GM12878 (cell line): ENCODE results near the gene RALGPS1. TPM values are rescaled to one million over a fixed set of nuclear protein-coding genes. Genes with fewer than 3 reads are reported as not detected.

Experiments used
- ASH2L ChIP-seq: fragments of 300-600, 200-600 bp; sonication (generic); IDR thresholded peaks from 2 replicates; pipeline ENCODE4 v1.6.1; 2017; ENCODE audit warnings: low read depth, mild to moderate bottlenecking, borderline replicate concordance
- EP300 ChIP-seq, 2 experiments: fragments of 150-350 bp in 1 of 2; IDR thresholded peaks; 2 replicates each; pipeline ENCODE4 v1.6.1; 2011 to 2012; ENCODE audit warnings: low read depth in 2 of 2, low read length in 2 of 2, borderline replicate concordance in 1 of 2, improper control_type of control experiment in 1 of 2, inconsistent platforms in 1 of 2; ENCODE audit not compliant: control insufficient read depth in 1 of 2
- FOXK2 ChIP-seq: fragments of 450-650 bp; IDR thresholded peaks from 2 replicates; pipeline ENCODE4 v1.6.1; 2017; ENCODE audit warnings: mild to moderate bottlenecking, moderate library complexity
- MAX ChIP-seq: IDR thresholded peaks from 2 replicates; pipeline ENCODE4 v1.6.1; 2012; ENCODE audit warnings: low read depth, low read length, improper control_type of control experiment
- NFYA ChIP-seq: IDR thresholded peaks from 2 replicates; pipeline ENCODE4 v1.6.1; 2011; ENCODE audit warnings: low read depth, mild to moderate bottlenecking, low read length, improper control_type of control experiment, borderline replicate concordance
- NFYB ChIP-seq: IDR thresholded peaks from 2 replicates; pipeline ENCODE4 v1.6.1; 2011; ENCODE audit warnings: low read depth, mild to moderate bottlenecking, low read length, improper control_type of control experiment, moderate library complexity; ENCODE audit not compliant: insufficient read depth
- PAX8 ChIP-seq: fragments of 450-650 bp; IDR thresholded peaks from 2 replicates; pipeline ENCODE4 v1.6.1; 2017; ENCODE audit warnings: mild to moderate bottlenecking, moderate library complexity
- PKNOX1 ChIP-seq: fragments of 450-650 bp; IDR thresholded peaks from 2 replicates; pipeline ENCODE4 v1.6.1; 2016; ENCODE audit warnings: mild to moderate bottlenecking
- PRDM15 ChIP-seq: fragments of 450-650 bp; formaldehyde crosslinking; IDR thresholded peaks from 2 replicates; pipeline ENCODE4 v1.4.0; 2020; ENCODE audit warnings: mild to moderate bottlenecking, moderate library complexity
- RCOR1 ChIP-seq: conservative IDR thresholded peaks from 2 replicates; pipeline ENCODE4 v1.6.1; 2012; ENCODE audit warnings: low read depth, low read length, improper control_type of control experiment
- ZBTB11 ChIP-seq: fragments of 450-650 bp; formaldehyde crosslinking; IDR thresholded peaks from 2 replicates; pipeline ENCODE4 v1.5.0; 2022; ENCODE audit warnings: mild to moderate bottlenecking, missing genetic modification characterization
- ZBTB4 ChIP-seq: fragments of 450-650 bp; formaldehyde crosslinking; IDR thresholded peaks from 2 replicates; pipeline ENCODE4 v1.4.0; 2022; ENCODE audit warnings: mild to moderate bottlenecking, moderate library complexity
- ZNF24 ChIP-seq: fragments of 450-650 bp; IDR thresholded peaks from 2 replicates; pipeline ENCODE4 v1.6.1; 2017; ENCODE audit warnings: antibody characterized with exemption, mild to moderate bottlenecking
- polyA plus RNA-seq, 11 experiments: library from polyadenylated mRNA; depleted of rRNA in 4 of 11; unstranded in 6 of 11; stranded (reverse) in 5 of 11; fragments of >200 nt; fragmentation: Nextera tagmentation in 4 of 11; fragmentation: Illumina TruSeq in 1 of 11; extraction: Ambion mirVana in 4 of 11; extraction: Trizol in 1 of 11; gene quantifications; 1 replicate in 1 of 11; 2 replicates in 10 of 11; pipeline versions ENCODE4 v1.2.1 to v1.2.3, GENCODE V29; 2011 to 2016; ENCODE audit warnings: inconsistent platforms in 2 of 11, missing spikeins in 2 of 11, low read depth in 1 of 11
- total RNA-seq, 4 experiments: library from RNA; depleted of rRNA in 3 of 4; stranded (reverse); fragments of >200 nt in 3 of 4; fragmentation: Illumina TruSeq in 1 of 4; extraction: Trizol in 1 of 4; gene quantifications; 2 replicates each; pipeline versions ENCODE4 v1.2.1 to v1.2.3, GENCODE V29; 2013 to 2021

The RALGPS1 gene
- total and polyA plus RNA-seq, 10 of the 15 experiments (the other 5 are each of a cell fraction or from before 2014, with no cell fraction given) = 0.13 to 5.6 (median 2.7) TPM

- TF ChIP-seq PKNOX1 (no peak), FOXK2 (no peak), ZBTB11 (CRISPR knock-in tag) (no peak), ASH2L (no peak), NFYB (no peak), ZBTB4 (no peak), PRDM15 (CRISPR knock-in tag) (no peak), MAX (no peak), NFYA (no peak), EP300 (IDR thresholded peaks at IDR 0.05; ENCODE audit: borderline replicate concordance in 1 of 2, control insufficient read depth in 1 of 2, low read depth in 2 of 2, low read length in 2 of 2) (no peak), ZNF24 (no peak), RCOR1 (no peak), PAX8 (no peak)
These were observed 139.4 kb downstream of the RALGPS1 start (continued) for GRCh38 chr9:127053960-127054359.
